ENCODE measurements around the gene CCDC186.

Gene CCDC186

DNA sequence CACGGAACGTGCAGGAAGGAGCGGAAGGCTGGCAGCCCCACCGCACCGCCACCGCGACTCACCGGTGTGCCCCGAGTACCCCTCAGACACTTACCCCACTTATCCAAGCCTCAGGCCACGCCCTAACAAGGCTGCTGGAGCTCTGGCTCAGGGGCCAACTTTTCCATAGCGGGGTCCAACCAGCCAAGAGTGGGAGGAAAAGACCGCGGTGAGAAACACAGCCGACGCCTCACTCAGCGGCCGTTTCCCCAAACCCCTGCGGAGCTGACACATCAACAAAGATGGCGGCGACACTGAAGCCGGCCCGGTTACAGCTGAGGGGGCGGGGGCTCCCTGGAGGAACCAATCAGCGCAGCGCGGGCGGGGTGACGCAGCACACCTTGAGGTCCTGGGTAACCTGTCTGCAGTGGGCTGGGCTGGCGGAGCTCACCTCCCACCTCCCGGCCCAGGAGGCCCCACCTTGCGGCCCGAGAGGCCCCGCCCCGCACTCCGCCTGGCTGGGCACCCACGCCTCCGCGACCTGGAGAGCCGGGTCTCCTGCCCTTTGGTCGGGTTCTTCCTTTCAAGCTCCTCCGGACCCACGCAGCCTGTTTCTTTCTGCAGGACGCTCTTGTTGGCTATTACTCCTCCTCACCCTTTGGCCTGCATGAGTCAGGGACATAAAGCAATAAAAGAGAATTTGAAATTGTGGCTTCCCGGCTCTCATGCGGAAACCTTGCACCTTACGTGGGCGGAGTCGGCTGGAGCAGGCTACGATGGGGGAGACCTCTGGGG is at the start of gene CCDC186:
Gene CCDC186, minus strand, starts transcription at position 283 of the 774 bp plus-strand sequence. CDS start 10,935 bp downstream, outside the sequence.
- DNase-seq = peak; percentile 93

DNA sequence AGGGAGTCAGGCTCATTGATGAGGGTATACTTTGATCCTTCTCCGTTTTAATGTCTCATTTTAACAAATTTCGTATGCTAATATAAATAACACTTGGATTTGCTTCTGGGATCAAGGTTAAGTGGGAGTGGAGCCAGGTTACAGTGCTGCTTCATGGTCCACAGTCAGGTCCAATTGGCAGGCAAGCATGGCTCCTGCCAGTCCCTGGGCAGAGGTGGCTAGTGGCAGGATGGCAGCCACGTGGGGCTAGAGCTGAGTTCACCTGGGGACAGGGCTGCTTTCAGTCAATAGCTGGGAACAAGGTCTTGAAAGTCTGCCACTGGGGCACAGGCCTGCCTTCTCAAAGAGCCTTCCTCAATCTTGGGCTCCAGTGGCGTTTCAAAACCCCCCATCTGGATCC is 49.1 kb upstream of the CCDC186 start:
- DNase-seq = no peak

DNA sequence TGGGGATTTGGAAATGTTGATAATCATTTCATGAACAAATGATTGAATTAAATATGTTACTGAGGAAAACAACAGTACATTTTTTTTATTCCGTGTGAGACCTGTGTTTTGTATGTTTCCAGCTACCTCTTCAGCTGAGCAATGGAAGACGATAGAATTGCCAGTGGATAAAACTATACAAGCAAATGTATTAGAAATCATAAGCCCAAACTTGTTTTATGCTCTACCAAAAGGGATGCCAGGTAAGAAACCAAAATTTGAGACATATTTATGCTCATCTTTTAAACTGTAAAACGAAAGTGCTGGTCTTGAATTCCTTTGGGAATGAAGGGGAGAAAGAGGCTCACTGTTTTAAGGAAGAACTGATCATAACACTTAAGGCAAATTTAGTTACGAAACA is 47.2 kb upstream of the CCDC186 start:
- no peak for DNase-seq

DNA sequence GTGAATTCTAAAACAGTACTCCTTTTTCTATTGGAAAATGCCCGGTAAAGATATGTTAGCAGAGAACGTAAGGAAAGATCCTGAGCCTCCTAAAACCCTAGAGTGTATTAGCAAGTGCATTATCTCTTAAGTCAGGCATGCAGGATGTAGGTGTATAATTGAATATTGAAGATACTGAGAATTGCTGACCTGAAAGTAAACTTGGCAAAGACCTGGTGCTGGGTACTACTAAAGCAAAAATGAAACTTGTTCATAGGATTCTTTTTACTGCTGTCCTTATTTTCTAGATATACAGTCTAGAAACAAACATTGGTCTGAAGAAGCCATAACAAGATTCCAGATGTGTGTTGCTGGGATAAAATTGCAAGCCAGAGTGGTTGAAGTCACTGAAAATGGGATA is 46.3 kb upstream of the CCDC186 start:
- DNase-seq = no peak

DNA sequence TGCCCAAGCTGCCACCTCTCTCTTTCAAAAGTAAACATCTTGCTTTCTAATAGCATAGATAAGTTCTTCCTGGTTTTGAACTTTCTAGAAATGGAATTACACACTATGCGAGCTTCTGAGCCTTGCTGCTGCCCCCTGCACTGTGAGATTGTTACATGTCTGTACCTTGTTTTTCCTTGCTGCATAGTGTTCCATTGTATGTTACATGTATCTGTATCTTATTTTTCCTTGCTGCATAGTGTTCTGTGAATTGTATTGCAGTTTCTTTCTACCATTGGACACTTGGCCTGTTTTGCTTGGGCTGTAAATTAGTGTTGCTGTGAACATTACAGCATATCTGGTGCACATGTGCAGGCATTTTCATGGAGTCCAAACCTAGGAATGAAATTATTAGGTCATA is 41.0 kb upstream of the CCDC186 start:
- DNase-seq = no peak

DNA sequence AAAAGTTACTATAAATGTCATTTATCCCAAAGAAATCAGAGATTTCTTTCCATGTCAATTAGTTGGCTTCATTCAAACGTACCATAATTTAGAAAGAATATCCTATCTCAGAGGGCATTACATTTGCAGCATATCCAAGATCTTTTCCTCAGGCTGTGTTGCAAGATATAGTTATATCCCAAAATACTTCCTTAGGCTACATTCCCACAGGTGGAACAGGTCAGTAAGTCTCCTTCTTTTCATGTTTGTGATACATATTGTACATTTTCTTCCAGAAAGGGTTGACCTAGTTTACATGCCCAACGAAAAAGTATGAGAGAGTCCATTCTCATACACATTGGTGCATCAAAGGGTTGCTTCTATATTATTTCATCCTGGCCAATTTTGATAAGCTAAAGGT is 38.1 kb upstream of the CCDC186 start:
- DNase-seq = no peak

DNA sequence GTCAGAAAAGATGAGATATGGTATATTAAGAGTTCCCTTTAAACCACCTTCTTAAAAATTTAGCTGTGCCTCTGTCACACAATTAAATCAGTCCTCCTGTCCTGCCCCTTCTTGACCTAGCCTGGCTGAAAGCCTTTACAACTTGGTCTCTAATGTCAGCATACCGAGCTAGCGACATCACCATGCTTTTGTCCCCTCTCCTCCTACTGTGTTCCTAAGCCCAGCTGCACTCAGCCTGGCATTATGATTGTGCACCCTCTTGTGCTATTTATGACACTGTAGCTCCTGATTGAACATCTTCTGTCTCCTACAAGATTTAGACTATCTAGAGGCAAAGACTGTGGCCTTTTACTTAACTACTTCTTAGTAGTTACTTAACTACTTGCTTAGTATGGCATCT is 34.3 kb upstream of the CCDC186 start:
- DNase-seq = no peak

DNA sequence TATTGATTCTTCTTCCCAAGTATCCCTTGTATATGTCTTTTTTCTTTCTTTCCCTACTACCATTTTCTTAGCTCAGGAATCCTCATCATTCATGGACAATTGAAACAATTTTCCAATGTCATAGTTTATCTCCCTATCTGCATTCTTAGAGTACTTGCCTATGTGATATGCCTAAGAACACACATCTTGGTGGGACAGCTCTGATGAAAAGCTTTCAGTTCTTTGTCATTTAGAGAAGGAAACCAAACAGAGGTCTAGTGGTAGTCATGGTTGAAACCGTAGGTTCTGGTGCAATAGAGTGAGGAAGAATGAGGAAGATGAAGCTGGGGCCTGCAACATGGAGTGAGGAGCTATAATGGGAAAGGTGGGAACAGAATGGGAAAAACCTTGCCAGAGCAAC is 33.3 kb upstream of the CCDC186 start:
- no peak for DNase-seq

DNA sequence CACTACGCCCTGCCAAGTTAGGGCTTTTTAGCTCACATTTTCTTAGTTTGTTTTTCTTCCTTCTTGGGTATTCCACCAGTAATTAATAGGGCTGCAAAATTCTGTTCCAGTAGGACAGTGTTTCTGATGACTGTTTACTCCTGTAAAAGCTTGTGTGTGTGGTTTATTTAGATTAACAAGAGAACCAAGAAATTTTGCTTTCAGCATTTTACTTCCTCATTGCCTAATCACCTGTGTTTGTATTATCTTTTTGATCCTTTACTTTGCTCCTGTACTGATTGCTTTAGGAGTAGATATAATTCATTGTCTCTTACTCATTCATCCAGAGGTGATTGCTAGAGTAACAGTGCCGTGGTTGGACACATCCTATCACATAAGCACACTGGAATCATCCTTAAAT is 32.9 kb upstream of the CCDC186 start:
- no peak for DNase-seq

DNA sequence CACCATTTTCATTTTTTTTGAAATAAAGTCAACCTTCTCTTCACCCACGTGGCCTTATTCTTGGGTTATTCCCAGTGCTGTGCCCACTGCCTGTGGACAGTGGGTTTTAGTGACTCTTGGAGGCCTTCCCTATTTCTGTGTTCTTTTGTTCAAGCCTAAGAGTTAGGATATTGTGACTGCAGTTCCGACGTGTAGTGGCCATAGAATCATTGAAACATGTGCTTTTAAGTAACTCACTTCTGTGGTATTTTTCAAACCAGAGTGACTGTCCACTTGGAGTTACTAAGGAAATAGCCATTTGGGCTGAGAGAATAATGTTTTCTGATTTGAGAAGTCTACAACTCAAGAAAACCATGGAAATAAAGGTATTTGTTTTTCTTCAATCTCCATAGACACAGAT is 28.8 kb upstream of the CCDC186 start:
- DNase-seq = no peak

DNA sequence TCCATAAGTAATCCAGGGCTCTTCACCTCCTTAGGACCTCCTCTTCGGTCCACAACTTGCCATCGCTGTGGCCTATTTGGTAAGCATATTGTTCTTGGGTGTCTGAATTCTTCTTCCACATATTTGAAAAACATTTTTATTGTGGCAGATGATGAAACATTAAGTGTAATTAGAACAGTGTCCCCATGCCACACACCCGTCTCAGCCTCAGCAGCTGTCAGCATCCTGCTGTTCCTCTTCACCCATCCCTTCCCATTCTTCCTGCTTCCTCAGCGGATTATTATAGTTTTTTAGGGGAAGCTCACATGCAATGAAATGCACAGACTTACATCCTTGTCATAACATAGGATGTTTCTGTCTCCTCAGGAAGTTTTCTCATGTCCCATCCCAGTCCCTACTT is 25.2 kb upstream of the CCDC186 start:
- DNase-seq = no peak

DNA sequence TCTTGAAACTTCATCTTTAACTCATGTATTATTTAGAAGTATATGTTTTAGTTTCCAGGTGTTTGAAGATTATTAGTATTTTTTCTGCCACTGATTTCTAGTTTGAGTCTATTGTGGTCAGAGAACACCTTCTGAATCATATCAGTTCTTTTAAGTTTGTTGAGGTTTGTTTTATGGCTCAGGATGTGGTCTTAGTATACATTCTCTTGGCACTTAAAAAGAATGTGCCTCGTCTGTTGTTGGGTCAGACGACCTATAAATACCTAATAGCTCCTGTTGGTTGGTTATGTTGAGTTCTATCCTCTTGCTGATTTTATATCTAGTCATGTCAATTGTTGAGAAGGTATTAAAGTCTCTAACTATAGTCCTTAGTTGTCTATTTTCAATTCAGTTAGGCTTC is 21.1 kb upstream of the CCDC186 start:
- DNase-seq = no peak

DNA sequence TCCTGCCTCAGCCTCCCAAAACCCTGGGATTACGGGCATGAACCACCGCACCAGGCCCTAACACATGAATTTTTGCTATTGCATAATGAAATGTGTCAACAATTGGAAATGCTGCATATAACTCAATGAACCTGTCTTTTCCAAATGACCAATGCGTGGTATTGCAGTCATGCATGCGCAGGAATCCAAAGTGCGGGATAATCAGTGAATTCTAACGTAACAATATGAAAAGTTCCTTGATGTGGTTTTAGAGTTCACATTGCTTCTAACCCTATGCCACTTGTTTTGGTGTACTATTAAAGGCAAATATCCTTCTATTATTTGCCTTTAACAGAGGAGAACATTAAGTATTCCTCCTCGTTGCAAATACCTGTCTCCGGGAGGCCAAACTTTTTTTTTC is 15.7 kb upstream of the CCDC186 start:
- no peak for DNase-seq

DNA sequence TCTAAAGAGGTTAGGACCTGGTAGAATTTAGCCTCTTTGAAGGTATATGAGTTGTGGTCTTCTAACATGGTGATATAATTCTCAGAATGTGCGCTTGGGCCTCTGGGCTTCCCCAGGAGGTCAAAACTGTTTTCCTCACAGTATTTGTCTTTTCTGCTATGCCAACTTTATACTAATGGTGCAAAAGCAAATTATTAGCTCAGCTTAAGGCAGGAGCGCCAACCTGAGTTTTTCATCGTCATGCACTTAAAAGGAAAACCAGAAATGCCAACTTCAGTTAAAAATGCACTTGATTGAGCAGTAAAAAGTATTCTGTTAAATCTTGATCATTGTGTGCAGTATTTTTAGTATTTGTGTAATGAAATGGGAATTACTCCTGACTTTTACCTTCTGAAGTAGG is 14.9 kb upstream of the CCDC186 start:
- DNase-seq = no peak

DNA sequence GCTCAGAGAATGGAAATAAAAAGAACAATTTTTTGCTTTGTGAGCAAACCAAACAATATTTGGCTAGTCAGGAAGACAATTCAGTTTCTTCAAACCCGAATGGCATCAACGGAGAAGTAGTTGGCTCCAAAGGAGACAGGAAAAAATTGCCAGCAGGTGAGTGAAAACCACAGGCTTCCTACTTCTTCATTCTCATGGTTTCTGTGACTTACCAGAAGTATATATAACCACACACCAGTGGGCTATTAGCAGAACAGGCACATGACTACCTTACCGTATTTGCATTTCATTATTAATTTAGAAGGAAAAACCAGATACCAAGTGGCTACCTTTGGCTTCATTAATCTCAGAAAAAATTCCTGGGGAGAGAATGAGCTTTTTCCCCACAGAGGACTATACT is 14.0 kb upstream of the CCDC186 start:
- DNase-seq = no peak

DNA sequence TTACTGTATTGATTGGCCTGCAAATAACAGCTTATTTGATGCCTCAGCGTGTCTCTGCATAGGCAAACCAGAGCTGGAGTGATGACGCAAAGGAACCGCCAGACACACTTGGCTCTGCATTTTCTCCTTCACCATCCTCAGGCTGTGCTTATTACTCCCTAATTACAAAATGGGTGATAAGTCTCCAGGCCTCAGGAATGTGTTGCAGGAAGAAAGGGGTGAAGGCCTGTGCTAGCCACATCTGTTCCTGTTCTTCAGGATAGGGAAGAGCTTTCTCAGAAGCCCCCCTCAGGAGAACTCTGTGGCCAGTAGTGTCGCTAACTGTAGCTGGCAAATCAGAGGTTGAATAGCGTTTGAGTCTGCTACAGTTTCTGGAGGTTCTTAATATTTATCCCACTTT is 10.3 kb upstream of the CCDC186 start:
- no peak for DNase-seq

DNA sequence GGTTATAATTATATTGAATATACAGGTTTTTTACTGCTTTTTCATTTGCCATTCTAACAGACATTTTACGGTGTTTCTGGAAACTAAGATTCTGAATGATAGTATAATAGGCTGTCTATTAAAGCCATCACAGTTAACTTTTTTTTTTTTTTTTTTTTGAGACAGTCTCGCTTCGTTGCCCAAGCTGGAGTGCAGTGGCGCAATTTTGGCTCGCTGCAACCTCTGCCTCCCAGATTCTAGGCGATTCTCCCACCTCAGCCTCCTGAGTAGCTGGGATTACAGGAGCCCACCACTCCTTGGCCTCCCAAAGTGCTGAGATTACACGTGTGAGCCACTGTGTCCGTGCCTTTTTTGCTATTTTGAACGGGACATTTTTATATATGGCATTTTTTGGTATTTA is 9.6 kb upstream of the CCDC186 start:
- no peak for DNase-seq

DNA sequence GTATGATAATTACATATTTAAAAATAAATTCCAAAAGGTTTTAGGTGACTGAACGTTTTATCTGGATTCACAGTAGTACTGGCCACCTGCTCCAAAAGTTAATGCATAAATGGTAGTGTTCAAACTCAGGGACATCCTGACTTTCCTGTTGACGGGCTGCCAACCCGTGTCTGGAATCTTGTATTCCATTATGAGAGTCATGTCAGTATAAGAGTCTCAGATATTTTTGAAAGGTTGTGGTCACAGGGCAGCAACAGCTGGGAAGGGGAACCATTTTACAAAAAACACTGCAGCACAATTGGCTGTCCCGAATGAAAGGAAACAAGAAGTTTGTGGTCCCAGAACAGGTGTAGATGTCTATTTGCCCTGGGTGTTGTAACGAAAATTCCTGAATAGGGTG is 8.0 kb upstream of the CCDC186 start:
- no peak for DNase-seq

DNA sequence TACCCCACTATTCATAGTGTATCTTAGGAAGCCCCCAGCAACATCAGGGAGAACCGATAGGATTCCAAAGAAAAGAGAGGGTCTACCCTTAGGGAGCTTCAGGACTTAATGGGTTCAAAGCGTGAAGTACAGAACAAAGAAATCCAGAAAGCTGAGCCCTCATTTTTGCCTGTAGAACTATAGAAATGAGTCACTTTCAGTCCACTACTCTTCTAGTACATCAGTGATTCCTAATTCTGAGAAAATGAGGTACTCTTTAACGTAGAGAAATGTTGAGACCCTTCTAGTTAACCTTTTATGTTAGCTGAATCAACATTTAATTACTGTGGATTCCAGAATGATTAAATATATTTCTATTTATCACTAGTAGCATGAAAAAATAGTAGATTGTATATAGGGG is 6.9 kb upstream of the CCDC186 start:
- no peak for DNase-seq

DNA sequence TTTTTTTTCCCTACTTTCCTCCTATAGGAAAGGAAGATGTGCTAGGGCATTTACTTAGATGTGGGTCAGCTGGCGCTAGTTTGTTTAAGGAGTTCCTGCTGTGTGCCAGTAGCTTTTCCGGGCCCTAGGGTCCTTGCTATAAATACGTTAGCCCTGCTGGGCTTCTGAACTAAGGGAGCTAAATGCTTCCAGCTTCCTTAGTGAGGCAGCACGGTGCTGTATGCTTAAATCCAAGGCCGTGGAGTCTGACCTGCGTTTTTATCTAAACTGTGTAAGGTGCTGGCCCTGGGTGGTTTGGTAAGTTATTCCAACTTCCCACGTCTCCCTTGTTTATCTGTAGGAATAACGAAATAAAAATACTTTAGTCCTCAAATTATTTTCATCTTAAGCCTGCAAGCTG is 5.7 kb upstream of the CCDC186 start:
- DNase-seq = no peak

DNA sequence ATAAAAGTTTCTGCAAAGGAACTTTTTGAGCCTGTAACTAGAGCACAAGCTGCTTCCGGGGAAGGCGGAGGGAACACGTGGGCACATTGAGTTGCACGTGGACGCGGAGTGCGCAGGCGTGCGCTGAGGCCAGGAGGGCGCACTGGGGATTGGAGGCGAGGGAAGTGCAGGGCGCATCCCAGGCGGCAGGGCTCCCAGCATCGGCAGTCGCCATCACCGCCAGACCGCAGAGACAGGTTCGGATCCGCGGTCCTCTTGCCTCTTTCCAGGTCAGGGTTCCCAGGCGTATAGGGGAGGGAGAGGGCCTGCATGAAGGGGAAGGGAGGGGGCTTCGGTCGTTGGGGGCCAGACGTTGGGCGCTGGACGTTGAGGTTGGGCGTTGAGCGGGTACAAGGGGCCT is 5.1 kb upstream of the CCDC186 start, which contains the start of gene TDRD1:
Gene TDRD1, plus strand, starts transcription at position 206 of the 400 bp plus-strand sequence. CDS start 8,479 bp downstream, outside the sequence.
- DNase-seq = no peak

DNA sequence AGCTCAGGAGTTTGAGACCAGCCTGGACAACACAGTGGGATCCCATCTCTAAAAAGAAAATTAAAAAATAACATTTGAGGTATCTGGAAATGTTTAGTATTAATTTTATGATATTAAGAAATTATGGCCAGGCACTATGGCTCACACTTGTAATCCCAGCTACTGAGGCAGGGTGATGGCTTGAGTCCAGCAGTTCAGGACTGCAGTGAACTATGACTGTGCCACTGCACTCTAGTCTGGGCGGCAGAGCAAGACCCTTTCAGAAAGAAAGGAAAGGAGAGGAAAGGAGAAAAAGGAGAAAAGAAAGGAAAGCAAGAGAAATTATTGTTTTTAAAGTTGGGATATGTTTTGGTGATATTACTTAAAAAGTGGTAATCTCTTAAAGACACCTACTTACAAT is 2.5 kb upstream of the CCDC186 start:
- no peak for DNase-seq

DNA sequence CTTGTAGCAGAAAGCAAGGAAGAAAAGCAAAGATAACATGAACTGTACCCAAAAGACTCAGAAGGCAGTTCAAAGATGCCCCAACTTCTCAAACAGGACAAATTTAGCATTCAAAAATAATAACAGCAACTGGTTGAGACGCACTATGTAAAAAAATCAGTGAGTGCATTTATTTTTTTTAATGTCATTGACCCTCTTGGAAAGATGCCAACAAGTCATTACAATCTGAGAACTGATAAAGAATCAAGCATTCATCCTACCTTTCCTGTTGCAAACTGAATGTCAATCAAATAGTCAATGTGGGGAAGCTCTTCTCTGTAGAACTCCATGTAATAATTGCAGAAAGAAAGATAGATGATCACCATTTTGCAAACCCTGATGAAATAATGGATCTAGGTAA is 1.7 kb upstream of the CCDC186 start:
- DNase-seq = no peak

DNA sequence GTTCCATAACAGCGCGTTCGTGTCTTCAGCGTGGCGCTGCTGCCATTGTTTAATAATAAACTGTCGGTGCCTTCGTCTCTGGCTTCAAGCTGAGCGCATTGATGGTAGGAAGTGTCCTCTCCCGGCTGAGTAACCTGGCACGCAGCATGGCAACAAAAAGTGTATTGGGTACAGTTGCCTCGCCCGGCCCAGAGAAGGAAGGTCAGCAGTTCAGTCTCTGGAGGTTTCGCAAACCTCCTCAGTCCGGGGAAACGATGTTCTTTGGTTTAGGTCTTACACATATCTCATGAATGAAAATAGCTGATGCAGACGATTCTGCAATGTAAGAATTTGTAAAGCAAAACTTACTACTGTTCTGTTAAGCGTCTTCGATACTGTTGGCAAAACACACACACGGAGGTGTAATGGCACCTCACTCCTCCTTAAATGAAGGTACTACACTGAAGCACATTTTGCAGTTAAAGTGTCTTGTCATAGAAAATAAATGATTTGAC is 739 bp upstream of the CCDC186 start:
- DNase-seq = peak; percentile 59

DNA sequence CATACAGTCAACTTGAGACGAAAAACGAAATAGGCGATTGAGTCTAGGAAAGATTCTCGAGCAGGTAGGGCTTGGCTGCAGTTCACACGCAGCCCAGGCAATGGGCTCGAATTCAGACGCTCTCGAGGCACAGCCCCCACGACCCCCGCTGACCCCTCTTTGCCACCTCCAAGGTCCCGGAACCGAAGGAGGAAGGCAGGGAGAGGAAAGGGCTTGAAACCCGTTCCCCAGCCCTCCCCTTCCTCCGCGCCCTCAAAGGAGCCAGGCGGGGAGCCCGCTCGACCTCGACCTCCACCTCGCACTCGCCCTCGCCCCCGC is 441 bp downstream of the CCDC186 start:
- no peak for DNase-seq
